Neural cell (in vitro differentiated cells): ENCODE measurements around the gene PLD4.

ENCODE experiments used
- CTCF ChIP-seq: fragments of 450-650 bp; IDR thresholded peaks from 2 replicates; pipeline ENCODE4 v1.5.1; 2014; ENCODE audit warnings: antibody characterized with exemption, mild to moderate bottlenecking, moderate library complexity; ENCODE audit not compliant: poor library complexity, severe bottlenecking
- EP300 ChIP-seq: fragments of 450-650 bp; conservative IDR thresholded peaks from 2 replicates; pipeline ENCODE4 v1.6.1; 2014; ENCODE audit warnings: antibody characterized with exemption, mild to moderate bottlenecking, moderate library complexity; ENCODE audit not compliant: poor library complexity, severe bottlenecking
- EZH2 ChIP-seq: fragments of 200-600, 300-800 bp; shearing (Covaris generic), sonication (generic); IDR thresholded peaks from 2 replicates; pipeline ENCODE4 v1.6.1; 2014; ENCODE audit warnings: antibody characterized with exemption, low read length, borderline replicate concordance, mild to moderate bottlenecking; ENCODE audit not compliant: insufficient read depth, poor library complexity, severe bottlenecking
- POLR2AphosphoS5 ChIP-seq: IDR thresholded peaks from 2 replicates; pipeline ENCODE4 v1.6.1; 2012
- REST ChIP-seq: IDR thresholded peaks from 2 replicates; pipeline ENCODE4 v1.6.1; 2012; ENCODE audit warnings: borderline replicate concordance
- SMC3 ChIP-seq: fragments of 450-650 bp; conservative IDR thresholded peaks from 2 replicates; pipeline ENCODE4 v1.6.1; 2014; ENCODE audit warnings: antibody characterized with exemption, mild to moderate bottlenecking, moderate library complexity; ENCODE audit not compliant: poor library complexity

GRCh38 chr14:104908303-104908702 is 16.4 kb upstream of the PLD4 start:
- no peak for TF ChIP-seq CTCF
- TF ChIP-seq POLR2AphosphoS5 = no peak
- no peak for TF ChIP-seq REST
- no peak for TF ChIP-seq EZH2
- no peak for TF ChIP-seq SMC3
- no peak for TF ChIP-seq EP300
